ENCODE results near the gene CHURC1.

CHURC1 gene

GRCh38 chr14:64950889-64951288 lies 36.6 kb downstream of the CHURC1 start:
- Histone ChIP-seq H3K4me3 (ENCODE audit: low read length) (no peak overlapping the region), H3K36me3 (ENCODE audit: control insufficient read depth, insufficient read depth, low read length, severe bottlenecking) (no peaks in the 10 kb centered on the region)

GRCh38 chr14:64951291-64951690 lies 37.0 kb downstream of the CHURC1 start:
- Histone ChIP-seq H3K9me3 (ENCODE audit: control insufficient read depth, low read length) (no peaks in the 10 kb centered on the region), H3K9ac (ENCODE audit: low read length) (no peak overlapping the region), H3K4me3 (ENCODE audit: low read length) (no peak overlapping the region), H3K36me3 (ENCODE audit: control insufficient read depth, insufficient read depth, low read length, severe bottlenecking) (no peaks in the 10 kb centered on the region), H3K27me3 (replicated peaks; ENCODE audit: control insufficient read depth, insufficient read depth, low read length) (no peaks in the 10 kb centered on the region), H3K4me1 (ENCODE audit: control insufficient read depth, insufficient read depth, low read length) (no peaks in the 10 kb centered on the region)
- no peak for DNase-seq (ENCODE audit: low read depth)

More at GRCh38 chr14:64950889-64951288, 36.6 kb downstream of the CHURC1 start:
- Histone ChIP-seq H3K9me3 (ENCODE audit: control insufficient read depth, low read length) (no peaks in the 10 kb centered on the region), H3K27me3 (replicated peaks; ENCODE audit: control insufficient read depth, insufficient read depth, low read length) (no peaks in the 10 kb centered on the region), H3K4me1 (ENCODE audit: control insufficient read depth, insufficient read depth, low read length) (no peaks in the 10 kb centered on the region), H3K9ac (ENCODE audit: low read length) (no peak overlapping the region)
- DNase-seq (ENCODE audit: low read depth): no peak

GRCh38 chr14:64951724-64952123 lies 37.5 kb downstream of the CHURC1 start:
- no peak for DNase-seq (ENCODE audit: low read depth)

GRCh38 chr14:64952598-64953309 lies 38.5 kb downstream of the CHURC1 start:
- Histone ChIP-seq H3K9ac (ENCODE audit: low read length) (no peak overlapping the region), H3K4me1 (ENCODE audit: control insufficient read depth, insufficient read depth, low read length) (no peaks in the 10 kb centered on the region), H3K27me3 (replicated peaks; ENCODE audit: control insufficient read depth, insufficient read depth, low read length) (no peaks in the 10 kb centered on the region), H3K9me3 (ENCODE audit: control insufficient read depth, low read length) (no peaks in the 10 kb centered on the region), H3K36me3 (ENCODE audit: control insufficient read depth, insufficient read depth, low read length, severe bottlenecking) (no peaks in the 10 kb centered on the region), H3K4me3 (ENCODE audit: low read length) (no peak overlapping the region)
- DNase-seq (ENCODE audit: low read depth): no peak

More at GRCh38 chr14:64951724-64952123, 37.5 kb downstream of the CHURC1 start:
- Histone ChIP-seq H3K9ac (ENCODE audit: low read length) (no peak overlapping the region), H3K4me3 (ENCODE audit: low read length) (no peak overlapping the region), H3K9me3 (ENCODE audit: control insufficient read depth, low read length) (no peaks in the 10 kb centered on the region), H3K36me3 (ENCODE audit: control insufficient read depth, insufficient read depth, low read length, severe bottlenecking) (no peaks in the 10 kb centered on the region), H3K27me3 (replicated peaks; ENCODE audit: control insufficient read depth, insufficient read depth, low read length) (no peaks in the 10 kb centered on the region), H3K4me1 (ENCODE audit: control insufficient read depth, insufficient read depth, low read length) (no peaks in the 10 kb centered on the region)

- Histone ChIP-seq H3K27me3 (replicated peaks; ENCODE audit: control insufficient read depth, insufficient read depth, low read length) (no peaks in the 10 kb centered on the region), H3K4me3 (ENCODE audit: low read length) (no peak overlapping the region), H3K36me3 (ENCODE audit: control insufficient read depth, insufficient read depth, low read length, severe bottlenecking) (no peaks in the 10 kb centered on the region), H3K9ac (ENCODE audit: low read length) (no peak overlapping the region), H3K4me1 (ENCODE audit: control insufficient read depth, insufficient read depth, low read length) (no peaks in the 10 kb centered on the region), H3K9me3 (ENCODE audit: control insufficient read depth, low read length) (no peaks in the 10 kb centered on the region)
- DNase-seq (ENCODE audit: low read depth): no peak
Measured at GRCh38 chr14:64953310-64953654, 39.0 kb downstream of the CHURC1 start.

GRCh38 chr14:64953661-64954060 lies 39.4 kb downstream of the CHURC1 start:
- Histone ChIP-seq H3K27me3 (replicated peaks; ENCODE audit: control insufficient read depth, insufficient read depth, low read length) (no peaks in the 10 kb centered on the region), H3K4me1 (ENCODE audit: control insufficient read depth, insufficient read depth, low read length) (no peaks in the 10 kb centered on the region), H3K9me3 (ENCODE audit: control insufficient read depth, low read length) (no peaks in the 10 kb centered on the region), H3K36me3 (ENCODE audit: control insufficient read depth, insufficient read depth, low read length, severe bottlenecking) (no peaks in the 10 kb centered on the region), H3K9ac (ENCODE audit: low read length) (no peak overlapping the region), H3K4me3 (ENCODE audit: low read length) (no peak overlapping the region)
- no peak for DNase-seq (ENCODE audit: low read depth)

GRCh38 chr14:64954491-64955240 lies 40.4 kb downstream of the CHURC1 start:
- no peak overlapping the region for H3K4me3 ChIP-seq (ENCODE audit: low read length)
- no peaks in the 10 kb centered on the region for H3K27me3 ChIP-seq (replicated peaks; ENCODE audit: control insufficient read depth, insufficient read depth, low read length)
- no peaks in the 10 kb centered on the region for H3K4me1 ChIP-seq (ENCODE audit: control insufficient read depth, insufficient read depth, low read length)
- H3K9ac ChIP-seq (ENCODE audit: low read length): no peak overlapping the region
- no peaks in the 10 kb centered on the region for H3K36me3 ChIP-seq (ENCODE audit: control insufficient read depth, insufficient read depth, low read length, severe bottlenecking)
- no peak for DNase-seq (ENCODE audit: low read depth)
- H3K9me3 ChIP-seq (ENCODE audit: control insufficient read depth, low read length): no peaks in the 10 kb centered on the region

GRCh38 chr14:64955297-64955696 lies 41.0 kb downstream of the CHURC1 start:
- Histone ChIP-seq H3K4me1 (ENCODE audit: control insufficient read depth, insufficient read depth, low read length) (no peaks in the 10 kb centered on the region), H3K36me3 (ENCODE audit: control insufficient read depth, insufficient read depth, low read length, severe bottlenecking) (no peaks in the 10 kb centered on the region), H3K9ac (ENCODE audit: low read length) (no peak overlapping the region), H3K27me3 (replicated peaks; ENCODE audit: control insufficient read depth, insufficient read depth, low read length) (no peaks in the 10 kb centered on the region), H3K9me3 (ENCODE audit: control insufficient read depth, low read length) (no peaks in the 10 kb centered on the region), H3K4me3 (ENCODE audit: low read length) (no peak overlapping the region)
- DNase-seq (ENCODE audit: low read depth): no peak

GRCh38 chr14:64956697-64957406 lies 42.6 kb downstream of the CHURC1 start:
- H3K36me3 ChIP-seq (ENCODE audit: control insufficient read depth, insufficient read depth, low read length, severe bottlenecking): no peaks in the 10 kb centered on the region
- no peaks in the 10 kb centered on the region for H3K9me3 ChIP-seq (ENCODE audit: control insufficient read depth, low read length)
- H3K4me1 ChIP-seq (ENCODE audit: control insufficient read depth, insufficient read depth, low read length): no peaks in the 10 kb centered on the region
- H3K27me3 ChIP-seq (replicated peaks; ENCODE audit: control insufficient read depth, insufficient read depth, low read length): no peaks in the 10 kb centered on the region
- no peak for DNase-seq (ENCODE audit: low read depth)
- H3K9ac ChIP-seq (ENCODE audit: low read length): no peak overlapping the region
- H3K4me3 ChIP-seq (ENCODE audit: low read length): no peak overlapping the region

- no peaks in the 10 kb centered on the region for H3K9me3 ChIP-seq (ENCODE audit: control insufficient read depth, low read length)
- no peak overlapping the region for H3K9ac ChIP-seq (ENCODE audit: low read length)
- H3K36me3 ChIP-seq (ENCODE audit: control insufficient read depth, insufficient read depth, low read length, severe bottlenecking): no peaks in the 10 kb centered on the region
- H3K4me1 ChIP-seq (ENCODE audit: control insufficient read depth, insufficient read depth, low read length): no peaks in the 10 kb centered on the region
- no peak overlapping the region for H3K4me3 ChIP-seq (ENCODE audit: low read length)
- no peaks in the 10 kb centered on the region for H3K27me3 ChIP-seq (replicated peaks; ENCODE audit: control insufficient read depth, insufficient read depth, low read length)
- DNase-seq (ENCODE audit: low read depth): no peak
Measured at GRCh38 chr14:64958201-64958600, 43.9 kb downstream of the CHURC1 start.

- Histone ChIP-seq H3K9ac (ENCODE audit: low read length) (no peak overlapping the region), H3K36me3 (ENCODE audit: control insufficient read depth, insufficient read depth, low read length, severe bottlenecking) (no peaks in the 10 kb centered on the region), H3K4me3 (ENCODE audit: low read length) (no peak overlapping the region), H3K27me3 (replicated peaks; ENCODE audit: control insufficient read depth, insufficient read depth, low read length) (no peaks in the 10 kb centered on the region), H3K4me1 (ENCODE audit: control insufficient read depth, insufficient read depth, low read length) (no peaks in the 10 kb centered on the region), H3K9me3 (ENCODE audit: control insufficient read depth, low read length) (no peaks in the 10 kb centered on the region)
- DNase-seq (ENCODE audit: low read depth): no peak
Measured at GRCh38 chr14:64958743-64959142, 44.5 kb downstream of the CHURC1 start.

All from adipocyte (in vitro differentiated cells).